CD4-positive, alpha-beta T cell treated with Interleukin-10 for 1 hour (primary cell): ENCODE data around the gene KCNH1.

Source experiments
- DNase-seq: peaks from one replicate; pipeline ENCODE4 v3.0.0-alpha.2; 2020

The KCNH1 gene

GRCh38 chr1:210855440-210855839, 278.5 kb downstream of the KCNH1 start:
- DNase-seq = no peak

DNA sequence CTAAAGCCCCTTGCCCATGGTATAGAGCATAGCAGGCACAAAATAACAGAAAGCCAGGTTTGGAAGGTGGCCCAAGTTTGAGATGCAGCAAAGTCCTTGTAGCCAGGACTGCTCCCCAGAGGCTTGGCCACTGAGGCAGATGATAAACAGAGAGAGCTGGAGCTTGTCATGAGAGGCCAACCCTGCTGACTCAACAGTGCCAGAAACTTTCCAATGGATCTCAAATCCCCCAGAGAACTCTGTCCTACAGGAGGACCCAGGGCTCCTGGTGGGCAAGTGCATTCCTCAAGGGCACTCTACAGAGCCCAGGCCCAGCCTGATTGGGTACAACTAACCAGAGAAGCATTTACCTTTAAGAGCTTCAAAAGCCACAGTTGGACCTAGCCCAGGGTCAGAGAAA, 280.7 kb downstream of the KCNH1 start:
- DNase-seq = no peak

GRCh38 chr1:210850556-210850955, 283.4 kb downstream of the KCNH1 start:
- DNase-seq = no peak

DNA sequence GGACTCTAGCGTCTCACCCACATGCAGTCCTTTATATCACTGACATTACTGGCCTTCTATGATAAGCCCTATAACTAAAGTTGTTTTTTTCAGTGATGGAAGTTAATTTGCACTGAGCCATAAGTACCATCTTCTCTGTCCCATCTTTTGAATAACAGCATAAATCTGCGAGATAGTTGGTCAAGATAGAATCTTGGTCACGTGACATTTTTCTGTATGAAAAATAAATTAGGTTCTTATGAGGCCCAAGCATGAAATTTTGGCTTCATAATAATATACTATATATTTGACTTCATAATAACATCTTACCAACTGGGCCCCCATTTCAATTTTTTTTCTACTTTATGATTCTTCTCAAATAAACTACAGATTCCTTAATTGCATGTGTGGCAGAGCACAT, 285.5 kb downstream of the KCNH1 start:
- DNase-seq = no peak

GRCh38 chr1:210841926-210842625, 291.9 kb downstream of the KCNH1 start:
- no peak for DNase-seq

DNA sequence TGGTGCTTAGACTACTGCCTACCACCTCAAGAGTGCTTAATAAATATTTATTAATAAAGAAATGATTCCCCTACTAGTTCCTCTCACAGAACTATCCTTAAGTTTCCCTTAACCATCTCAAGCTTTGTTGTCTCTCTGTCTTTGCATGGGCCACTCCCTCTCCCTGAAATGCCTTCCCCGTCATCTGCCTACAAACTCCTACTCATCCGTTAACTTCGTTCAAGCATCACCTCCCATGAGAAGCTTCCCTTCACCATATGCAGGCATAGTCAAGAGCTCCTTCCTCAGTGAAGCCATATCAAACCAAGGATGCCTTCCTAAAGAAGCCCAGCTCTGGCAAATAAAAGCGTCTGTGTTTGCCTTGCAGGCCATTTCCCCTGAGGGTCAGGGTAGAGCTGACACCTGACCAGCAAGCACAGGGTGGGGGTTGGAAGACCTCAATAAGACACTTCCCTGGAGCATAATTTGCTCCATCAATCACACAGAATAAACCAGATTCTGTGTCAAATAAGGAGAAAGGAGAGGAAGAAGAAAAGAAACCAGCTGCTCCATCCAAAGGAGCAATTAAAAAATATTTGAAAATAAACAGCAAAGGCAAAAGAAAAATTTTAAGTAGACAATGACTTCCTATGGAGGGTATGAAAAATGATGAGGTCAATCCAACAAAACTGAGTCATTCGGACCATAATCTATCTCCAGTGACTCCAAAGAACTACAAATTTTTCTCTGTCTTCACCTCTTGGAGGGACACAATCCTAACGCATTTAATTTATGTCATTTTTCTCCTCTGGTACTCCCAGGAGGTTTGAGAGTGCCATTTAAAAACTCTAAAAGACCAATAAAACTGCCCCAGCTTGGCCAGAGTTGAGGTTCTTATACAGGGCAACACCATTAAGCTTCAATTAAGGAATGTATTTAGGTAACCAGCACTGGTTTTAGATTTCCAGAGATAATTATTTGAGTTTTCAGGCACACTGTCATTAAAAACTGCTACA, 303.6 kb downstream of the KCNH1 start:
- no peak for DNase-seq

GRCh38 chr1:210828996-210829596, 304.9 kb downstream of the KCNH1 start:
- no peak for DNase-seq

DNA sequence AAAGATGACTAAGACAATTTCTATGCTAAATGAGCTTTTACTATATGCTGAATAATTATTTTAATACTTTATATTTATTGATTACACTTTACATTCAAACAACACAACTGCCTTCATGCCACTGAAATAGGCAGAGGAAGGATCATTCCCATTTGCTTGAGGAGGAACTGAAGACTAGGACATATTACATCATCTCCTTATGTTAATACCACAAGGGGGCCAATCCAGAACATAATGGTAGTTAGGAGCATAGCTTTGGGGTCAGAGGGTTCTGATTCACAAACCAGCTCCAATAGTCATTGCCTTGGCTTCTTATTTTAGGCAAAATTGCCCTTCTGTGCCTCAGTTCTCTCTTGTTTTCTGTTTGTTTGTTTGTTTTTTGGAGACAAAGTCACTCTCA, 306.5 kb downstream of the KCNH1 start:
- DNase-seq = no peak

DNA sequence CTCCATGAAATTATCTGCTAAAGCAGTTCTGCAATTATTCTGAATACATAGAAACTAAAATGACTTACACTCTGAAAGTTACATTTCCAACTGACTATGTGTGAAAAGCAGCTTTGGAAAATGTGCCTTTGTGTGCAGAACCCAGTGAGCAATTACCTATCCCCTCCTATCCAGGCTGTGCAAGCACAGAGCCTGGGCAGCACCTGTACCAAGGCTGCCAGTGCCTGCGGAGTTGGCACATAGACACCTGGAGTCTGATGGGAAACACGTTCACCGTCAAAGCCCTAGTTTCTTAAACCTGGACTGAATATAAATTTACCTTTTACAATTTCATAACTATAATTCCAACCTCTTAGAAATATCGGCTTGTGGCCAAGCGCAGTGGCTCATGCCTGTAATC, 307.3 kb downstream of the KCNH1 start:
- DNase-seq = no peak

DNA sequence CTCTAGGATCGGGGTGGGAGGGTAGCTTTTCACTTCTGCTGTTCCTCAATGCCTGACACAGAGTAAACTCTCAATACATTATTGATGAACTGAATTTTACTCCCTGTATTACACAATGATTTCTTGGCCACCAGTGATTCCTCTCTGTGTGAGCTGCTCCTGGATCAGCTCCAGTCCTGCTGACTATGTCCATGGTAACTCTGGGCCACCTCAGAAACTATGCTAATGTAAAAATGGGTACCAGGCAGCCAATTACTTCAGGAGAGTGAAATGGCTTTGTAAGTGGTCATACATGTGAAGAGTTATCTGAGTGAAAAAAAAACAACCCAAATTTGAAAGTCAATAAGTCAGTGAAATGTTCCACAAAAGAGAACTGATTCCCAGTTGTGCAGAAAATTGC, 311.0 kb downstream of the KCNH1 start:
- no peak for DNase-seq

- no peak for DNase-seq
Observed at GRCh38 chr1:210822241-210822640, 311.7 kb downstream of the KCNH1 start.

DNA sequence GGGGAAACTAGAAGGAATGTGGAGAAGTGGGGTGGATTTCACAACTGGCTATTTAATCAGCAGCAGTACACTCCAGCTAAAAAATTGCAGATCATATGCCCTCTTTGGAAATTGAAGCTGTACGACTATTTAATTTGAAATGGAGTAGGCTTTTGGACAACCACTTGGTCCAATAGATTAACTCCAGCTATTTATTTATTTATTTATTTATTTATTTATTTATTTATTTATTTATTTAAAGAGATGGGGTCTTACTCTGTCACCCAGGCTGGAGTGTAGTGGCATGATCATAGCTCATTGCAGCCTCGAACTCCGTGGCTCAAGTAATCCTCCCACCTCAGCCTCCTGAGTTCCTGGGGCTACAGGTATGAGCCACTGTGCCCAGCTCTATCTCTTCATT, 312.3 kb downstream of the KCNH1 start:
- no peak for DNase-seq

DNA sequence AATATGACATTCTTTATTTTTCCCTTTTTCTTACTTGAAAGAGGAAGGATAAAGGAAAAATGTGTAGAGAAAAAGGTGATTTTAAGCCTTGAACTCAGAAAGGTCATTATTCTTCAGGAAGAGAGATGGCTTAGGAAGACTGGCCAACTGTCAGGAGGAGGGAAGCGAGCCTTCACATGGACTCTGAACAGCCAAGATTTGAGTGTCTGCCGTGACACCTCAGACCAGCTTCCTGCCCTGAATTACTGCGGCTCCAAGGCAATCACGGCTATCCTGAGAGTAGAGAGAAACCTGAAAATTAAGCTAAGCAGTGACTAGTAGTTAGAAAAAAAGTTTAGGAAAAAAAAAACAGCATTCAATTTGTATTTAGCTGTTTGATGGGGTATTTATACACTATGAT, 314.7 kb downstream of the KCNH1 start:
- DNase-seq = no peak

DNA sequence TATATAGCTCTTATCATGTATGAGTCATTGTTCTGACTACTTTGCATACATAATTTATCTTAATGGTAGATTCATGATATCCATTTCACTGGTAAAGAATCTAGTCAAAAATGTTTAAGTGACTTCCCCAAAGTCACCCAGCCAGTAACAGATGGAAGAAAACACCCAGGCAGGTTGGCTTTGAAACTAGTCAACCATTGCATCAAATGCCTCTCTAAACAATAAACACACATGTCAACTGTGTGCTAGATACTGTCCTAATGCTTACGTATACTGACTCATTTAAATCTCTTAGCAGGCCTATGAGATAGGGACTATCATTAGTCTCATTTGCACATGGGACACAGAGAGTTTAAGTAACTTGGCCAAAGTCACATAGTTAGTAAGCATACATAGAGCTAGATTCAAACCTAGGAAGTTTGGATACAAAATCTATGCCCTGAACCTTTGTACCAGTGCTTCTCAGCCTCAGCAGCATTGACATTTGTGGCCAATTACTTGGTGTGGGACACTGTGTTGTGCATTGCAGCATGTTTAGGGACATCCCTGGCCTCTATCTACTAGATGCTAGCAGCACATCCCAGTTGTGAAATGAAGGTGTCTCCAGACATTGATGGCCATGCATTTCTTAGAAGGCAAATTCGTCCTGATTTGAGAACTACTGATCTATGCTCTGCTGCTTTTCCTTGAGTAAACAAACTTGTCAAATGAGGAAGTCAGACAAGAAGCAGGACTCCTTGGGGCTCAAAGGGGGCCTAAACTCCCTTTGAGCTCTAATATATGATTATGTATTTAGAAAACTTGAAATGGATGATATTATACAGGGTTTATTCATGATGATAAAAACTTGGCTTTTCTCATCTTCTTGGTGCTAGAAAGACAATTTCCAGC, 316.3 kb downstream of the KCNH1 start:
- no peak for DNase-seq

DNA sequence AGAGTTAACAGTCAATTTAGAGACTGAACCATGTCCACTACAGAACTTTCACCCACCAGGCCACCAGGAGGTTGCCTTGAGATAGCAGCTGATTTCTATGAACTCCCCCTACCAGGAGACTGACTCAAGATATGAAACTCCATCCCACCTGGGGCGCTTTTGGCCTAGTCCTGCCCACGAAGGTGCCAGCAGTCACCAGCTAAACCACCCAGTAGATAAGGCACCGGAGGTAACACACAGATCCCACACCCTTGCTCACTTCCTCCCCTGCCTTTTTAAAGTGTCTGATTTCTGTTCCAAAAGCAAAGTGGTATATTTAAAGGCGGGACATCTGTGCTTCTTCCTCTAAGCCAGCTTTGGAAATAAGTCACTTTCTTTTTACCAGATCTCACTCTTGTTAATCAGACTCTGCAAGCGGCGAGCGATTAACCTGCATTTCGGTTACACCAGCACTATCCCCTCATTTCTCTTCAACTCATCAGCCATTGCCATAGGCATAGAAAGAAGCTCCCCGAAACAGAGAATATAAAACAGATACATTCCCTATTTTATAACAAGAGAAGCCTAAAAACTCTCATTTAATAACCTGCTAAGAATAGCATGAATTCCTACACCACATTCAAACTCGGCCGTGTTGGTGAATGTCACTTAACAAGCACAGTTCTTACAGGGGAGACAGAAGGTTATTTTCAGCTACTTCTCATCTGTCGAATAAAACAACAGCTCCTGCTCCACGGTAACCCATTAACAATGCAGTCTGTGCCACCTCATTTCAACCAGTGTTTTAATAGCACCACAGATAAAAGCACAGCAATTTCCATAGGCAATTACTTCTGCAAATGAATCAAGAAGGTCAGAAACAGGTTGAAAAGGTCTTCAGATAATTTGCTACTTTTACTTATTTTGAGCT, 318.1 kb downstream of the KCNH1 start:
- no peak for DNase-seq

- DNase-seq = no peak
Observed at GRCh38 chr1:210814382-210815123, 319.4 kb downstream of the KCNH1 start.

DNA sequence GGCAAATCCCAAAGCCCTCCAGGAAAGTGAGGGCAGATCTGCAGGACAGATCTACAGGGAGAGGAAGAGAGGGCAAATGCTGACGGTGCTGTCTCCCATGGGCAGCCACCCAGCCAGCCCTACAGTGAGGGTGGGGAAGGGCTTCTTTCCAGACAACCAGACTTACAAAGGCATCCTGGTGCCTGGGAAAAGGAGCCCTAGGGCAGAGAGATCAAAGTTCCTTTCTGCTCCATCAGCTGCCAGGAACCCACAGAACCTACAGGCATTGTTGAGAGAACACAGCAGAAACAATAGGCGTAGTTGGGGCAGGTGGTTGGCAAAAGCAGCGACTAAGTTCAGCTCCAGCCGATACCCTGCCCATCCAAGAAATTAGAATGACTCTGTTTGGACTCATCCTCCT, 332.4 kb downstream of the KCNH1 start:
- no peak for DNase-seq

DNA sequence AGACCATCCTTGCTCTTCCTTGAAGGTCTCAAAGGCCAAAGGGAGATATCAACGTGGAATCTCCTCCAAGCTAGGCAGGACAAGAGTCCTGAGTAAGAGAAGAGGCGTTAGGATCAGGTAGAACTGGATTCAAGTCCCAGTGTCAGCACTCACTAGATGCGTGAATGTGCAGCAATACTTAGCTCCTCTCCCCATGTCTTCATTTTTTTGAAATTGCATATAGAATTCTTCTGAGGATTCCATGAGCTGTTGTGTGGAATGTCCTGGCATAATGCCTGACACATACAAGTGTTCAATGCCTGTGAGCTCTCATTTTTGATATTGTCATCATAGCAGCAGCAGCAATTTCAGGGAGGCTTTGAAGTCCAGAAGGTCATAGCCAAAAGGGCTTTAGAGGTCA, 333.2 kb downstream of the KCNH1 start:
- no peak for DNase-seq

DNA sequence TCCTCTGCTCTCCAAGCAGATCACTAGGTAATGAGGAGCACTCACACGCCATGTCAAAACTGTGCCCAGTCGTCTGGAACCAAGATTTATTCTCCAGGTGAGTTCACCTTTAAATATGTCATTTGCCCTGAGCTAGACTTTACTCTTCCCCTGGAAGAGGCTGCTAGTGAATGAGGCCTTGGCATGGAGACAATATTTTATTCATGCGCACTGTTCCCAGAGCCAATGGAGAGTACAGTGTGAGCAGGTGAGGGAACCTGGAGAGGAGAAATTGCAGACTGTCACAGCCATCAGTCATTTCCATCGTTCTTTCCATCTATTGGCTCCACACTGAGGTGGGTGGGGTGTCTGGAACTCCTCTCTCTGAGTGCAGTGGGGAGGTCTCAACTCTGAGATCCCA, 333.6 kb downstream of the KCNH1 start:
- no peak for DNase-seq

- DNase-seq = no peak
Observed at GRCh38 chr1:210797422-210797821, 336.5 kb downstream of the KCNH1 start.

DNA sequence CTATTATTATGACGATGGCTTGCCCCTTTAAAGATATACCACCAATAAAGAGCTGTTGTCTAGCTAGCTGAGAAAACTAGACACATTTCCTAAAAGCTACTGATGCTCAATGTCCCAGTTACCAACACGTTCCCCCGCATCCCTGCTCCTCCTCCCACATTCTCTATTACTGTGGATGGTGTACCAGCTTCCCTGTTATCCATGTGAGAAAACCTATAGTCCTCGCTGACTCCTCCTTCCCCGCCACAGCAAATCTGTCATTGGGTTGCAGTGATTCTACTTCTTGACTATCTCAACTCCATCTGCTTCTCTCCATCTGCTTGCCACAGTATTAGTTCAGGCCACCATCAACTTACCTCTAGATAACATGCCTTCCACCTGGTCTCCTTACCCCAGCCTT, 337.5 kb downstream of the KCNH1 start:
- no peak for DNase-seq
